OCI-M2 (cell line): ENCODE results near the gene RTL1.

Experiments
- DNase-seq: peaks from one replicate; lab custom pipeline; 2025; ENCODE audit not compliant: unreplicated experiment; lab: John Stamatoyannopoulos, UW

The RTL1 gene

GRCh38 chr14:100851586-100851916, 52.0 kb downstream of the RTL1 start:
- DNase-seq, result no peak

DNA sequence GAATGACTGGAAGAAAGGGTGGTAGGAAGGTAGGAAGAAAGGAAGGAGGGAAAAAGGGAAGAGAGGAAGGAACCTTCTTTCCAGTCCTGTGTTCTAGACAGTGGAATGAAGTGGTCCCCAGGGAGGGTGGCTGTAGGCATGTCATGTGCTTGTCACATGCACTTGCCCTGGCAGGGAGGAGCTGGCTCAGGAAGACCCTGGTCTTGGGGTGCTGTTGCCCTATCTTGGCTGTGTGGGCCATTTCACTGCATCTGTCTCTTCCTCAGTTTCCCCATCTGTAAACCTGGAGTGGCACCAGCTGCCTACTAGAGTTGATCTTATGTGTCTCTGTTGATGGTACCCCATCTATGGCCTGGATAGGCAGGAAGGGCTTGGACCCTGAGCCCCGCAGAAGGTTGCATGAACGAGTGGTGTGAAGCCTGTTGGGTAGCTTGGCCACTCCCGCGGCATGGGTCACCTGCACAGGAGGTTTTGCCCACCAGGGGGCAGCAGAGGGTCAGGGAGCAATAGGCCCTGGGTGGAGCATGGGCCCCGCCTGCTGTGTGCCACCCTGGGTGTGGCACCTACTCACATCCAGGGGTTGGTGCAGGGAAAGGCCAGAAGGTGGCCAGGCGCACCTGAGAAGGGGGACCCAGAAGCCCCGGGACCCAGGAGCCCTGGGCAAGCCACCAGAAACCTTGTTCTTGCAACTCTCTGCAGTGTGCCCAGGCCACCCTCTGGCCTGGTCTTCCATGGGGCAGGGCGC, 52.5 kb downstream of the RTL1 start:
- DNase-seq, result no peak

- DNase-seq, result no peak
These were observed 54.3 kb downstream of the RTL1 start for GRCh38 chr14:100849115-100849781.

DNA sequence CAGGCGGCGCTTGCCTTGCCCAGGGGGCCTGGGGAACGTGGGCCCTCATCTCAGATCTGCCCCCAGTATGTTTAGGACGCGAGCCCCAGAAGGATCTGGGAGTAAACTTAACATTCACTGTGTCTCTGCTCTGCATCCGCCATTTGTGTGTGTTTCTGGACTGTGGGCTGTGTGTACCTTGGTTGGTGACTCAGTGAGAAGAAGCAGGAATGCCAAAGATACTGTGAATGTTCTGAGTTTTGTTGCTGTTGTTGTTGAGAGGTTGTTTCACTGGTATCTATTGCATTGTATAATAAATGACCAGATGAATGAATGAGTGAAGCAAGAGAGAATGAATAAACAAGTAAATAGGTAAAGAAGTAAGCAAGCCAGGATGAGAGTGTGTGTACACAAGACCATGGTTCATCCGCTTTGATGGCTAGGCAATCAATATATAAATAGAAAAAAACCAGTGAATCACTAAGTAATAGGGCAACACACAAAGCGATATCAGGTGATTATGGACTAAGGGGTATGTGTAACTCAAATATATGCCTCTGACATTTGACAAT, 57.1 kb downstream of the RTL1 start:
- DNase-seq, result no peak

DNA sequence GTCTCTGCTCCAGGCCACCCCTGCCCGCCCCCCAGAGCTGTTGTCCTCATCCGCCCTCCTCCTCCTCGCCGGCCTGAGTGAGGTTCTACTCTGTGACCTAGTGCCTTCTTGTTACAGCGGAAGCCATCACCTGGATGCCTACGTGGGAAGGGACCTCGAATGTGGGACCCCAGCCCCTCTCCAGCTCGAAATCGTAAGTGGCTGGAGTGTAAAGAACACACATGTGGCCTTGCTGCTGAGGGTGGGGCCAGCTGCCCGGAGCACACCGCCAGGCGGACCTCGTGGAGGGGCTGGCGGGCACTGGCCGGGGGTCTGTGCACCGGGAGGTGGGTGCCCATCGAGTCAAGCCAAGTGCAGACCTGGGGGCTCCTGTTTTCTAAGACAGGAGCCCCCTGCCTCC, 58.2 kb downstream of the RTL1 start:
- no peak for DNase-seq

DNA sequence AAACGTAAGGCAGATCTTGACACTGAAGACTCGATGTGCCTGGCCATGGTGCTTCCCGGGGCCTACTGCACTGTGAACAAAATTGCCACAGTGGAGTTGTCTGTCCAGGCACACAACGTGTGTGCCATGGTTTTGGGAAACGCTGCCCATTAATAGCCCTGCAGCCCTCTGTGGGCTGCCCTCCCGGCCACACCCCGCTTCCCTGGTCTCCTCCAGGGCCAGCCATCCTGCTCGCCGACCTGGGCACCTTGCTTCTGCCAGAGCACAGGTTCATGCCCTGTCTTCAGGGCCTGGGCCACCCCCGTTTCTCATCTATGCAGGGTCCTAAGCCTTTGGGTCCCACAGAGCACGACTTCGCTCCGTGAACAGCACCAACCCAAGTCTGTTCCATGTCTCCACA, 58.7 kb downstream of the RTL1 start:
- DNase-seq, result no peak

DNA sequence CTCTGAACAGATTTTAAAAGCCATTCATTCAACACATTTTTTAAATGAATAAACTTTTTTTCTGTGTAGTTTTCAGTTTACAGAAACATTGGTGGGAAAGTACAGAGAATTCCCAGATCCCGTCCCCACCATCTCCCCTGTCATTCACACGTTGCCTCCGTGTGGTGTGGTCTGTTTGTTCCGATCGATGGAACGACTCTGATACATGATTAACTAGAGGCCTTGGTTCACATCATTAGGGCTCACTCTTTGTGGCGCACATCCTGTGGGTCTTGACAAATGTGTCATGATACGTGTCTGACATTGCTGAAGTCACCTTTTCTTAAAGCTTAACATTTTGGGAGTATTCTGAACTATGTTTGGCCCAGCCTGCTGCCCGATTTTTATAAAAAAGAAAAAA, 59.1 kb downstream of the RTL1 start:
- DNase-seq, result no peak

DNA sequence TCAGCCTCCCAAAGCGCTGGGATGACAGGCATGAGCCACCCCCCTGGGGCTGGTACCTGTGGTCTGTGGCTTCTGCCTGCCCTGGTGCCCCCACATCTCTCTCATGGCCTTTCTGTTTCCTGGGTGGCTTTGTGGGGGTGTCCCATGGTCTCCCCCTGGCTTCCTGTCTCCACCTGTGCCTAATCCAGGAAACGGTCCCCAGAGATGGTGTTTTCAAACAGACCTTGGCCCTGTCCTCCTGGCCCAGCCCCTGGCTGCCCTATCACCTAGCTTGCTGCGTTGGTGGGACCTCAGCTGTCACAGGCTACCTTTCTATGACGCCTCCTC, 59.5 kb downstream of the RTL1 start:
- no peak for DNase-seq

DNA sequence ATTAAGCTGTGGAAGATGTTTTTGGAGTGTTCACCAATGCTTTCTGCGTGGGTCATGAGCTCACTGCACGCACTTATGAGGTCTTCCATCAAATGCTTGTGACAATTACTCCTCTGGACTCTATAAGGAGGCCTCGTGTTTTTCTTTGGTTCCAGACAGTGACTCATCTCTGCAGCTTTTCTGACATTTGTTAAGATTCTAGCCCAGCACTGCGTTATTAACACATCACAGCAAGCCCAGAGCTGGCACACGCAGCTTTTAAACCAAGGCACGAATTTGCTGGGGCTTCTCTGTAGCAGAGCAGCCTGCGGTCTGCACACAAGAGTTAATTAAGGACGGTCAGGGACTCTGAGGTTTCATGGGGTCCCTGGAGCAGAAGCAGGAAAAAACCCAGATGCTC, 60.7 kb downstream of the RTL1 start:
- DNase-seq, result no peak

DNA sequence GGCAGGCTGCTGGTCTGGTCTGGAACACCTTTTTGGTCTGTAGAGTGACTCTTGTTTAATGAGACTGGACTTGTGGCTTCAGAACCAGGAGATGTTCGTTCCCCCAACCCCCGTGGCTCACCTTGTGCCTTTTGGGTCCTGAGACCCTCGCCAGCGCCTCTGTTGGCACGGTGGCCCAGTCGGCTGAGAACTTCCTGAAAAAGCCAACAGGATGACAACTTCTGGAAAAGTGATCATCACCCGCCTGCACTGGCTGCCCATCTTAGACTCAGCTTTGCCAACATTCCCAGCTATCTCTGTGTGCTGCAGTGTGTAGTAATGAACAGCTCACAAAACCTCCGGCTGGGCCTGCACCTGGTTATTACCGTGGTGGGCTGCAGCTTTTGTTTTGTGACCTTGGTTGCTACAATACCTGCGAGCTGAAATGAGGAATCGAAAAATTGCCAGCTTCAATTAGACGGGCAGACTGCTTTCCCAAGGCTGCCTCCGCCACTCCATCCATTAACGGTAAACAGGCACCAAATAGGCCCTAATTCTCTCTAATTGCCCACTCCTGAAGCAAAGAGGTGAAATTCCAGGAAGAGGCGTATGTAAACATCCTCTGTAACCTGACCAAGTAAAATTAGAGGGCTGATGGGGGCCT, 61.6 kb downstream of the RTL1 start:
- no peak for DNase-seq

DNA sequence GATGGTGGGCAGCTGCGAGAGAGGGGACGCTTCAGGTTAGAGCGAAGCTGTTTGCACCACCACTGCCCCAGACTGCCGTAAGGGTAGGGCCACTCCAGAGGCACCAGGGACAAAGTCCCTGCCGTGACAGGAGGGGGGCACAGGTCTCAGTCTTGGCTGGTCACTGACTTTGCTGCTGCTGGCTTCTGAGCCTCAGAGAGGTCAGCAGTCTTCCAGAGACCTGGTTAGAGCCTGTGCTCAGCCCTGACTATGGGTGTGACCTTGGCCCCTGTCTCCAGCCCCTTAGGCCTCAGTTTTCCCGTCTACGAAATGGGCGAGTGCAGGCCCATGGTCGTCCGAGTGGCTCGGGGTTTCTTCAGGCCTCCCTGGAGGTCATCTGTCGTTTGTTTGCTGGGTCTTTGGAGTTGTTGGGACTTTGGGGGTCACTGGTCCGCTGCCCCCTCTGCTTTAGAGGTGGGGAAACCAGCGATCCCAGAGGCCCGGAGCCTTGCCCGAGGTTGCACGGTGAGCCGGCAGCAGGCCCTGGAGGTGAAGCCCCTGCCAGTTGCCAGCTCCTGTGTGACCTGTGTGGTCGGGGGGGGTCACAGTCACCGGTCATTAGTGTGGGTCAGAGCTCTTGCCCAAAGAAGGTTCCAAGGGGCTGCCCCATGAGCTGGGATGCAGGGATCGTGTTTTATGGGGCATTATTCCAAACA, 62.3 kb downstream of the RTL1 start:
- DNase-seq, result no peak

DNA sequence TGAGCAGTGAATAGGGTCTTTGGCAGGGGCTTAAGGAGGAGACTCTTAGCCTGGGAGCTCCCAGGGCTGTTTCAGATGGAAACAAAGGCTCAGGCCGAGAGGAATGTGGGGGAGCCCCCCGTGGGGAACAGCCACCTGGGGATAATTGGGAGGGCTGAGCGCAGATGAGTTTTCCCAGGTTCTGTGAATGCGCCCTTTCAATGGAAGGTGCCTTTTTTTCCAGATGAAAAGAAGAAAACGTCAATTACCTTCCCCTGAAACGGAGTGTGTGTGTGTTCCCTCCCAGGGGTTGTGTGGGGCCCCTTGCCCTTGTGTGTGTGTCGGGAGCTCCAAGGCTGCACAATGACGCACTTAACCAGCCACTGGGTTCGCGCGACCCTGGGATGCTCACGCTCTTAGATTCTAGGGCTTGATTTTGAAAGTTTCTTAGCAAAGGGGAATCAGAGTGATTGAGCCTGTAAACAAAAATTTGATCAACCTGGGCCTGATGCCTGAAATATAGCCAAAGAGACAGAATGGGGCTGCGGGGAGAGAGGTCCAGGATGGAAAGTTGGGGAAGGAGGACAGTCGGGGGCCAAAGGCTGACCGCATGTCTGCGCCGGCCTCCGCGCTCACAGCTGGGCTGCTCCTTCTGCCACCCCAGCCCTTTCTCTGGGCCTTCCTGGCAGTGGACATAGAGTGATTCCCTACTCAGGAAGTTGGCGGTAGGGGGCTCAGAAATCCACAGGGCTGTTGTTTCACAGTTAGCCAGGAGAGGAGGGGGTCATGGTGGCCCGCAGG, 63.0 kb downstream of the RTL1 start:
- no peak for DNase-seq

- DNase-seq, result no peak
These were observed 63.8 kb downstream of the RTL1 start for GRCh38 chr14:100839681-100840111.

DNA sequence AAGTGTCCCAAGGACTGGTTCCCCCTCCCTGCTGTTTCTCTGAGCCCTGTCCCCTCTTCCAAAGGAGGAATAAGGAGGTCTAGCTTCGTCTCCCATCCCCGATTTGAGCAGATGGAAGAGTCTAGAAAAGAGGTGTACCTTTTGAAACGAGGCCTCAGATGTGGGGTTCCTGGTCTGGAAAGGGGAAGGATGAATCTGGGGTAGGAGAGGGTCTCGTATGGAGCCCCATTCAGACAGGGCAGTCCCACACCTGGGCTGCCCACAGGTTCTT, 64.3 kb downstream of the RTL1 start:
- no peak for DNase-seq

GRCh38 chr14:100838493-100839314, 64.8 kb downstream of the RTL1 start:
- DNase-seq, result no peak

DNA sequence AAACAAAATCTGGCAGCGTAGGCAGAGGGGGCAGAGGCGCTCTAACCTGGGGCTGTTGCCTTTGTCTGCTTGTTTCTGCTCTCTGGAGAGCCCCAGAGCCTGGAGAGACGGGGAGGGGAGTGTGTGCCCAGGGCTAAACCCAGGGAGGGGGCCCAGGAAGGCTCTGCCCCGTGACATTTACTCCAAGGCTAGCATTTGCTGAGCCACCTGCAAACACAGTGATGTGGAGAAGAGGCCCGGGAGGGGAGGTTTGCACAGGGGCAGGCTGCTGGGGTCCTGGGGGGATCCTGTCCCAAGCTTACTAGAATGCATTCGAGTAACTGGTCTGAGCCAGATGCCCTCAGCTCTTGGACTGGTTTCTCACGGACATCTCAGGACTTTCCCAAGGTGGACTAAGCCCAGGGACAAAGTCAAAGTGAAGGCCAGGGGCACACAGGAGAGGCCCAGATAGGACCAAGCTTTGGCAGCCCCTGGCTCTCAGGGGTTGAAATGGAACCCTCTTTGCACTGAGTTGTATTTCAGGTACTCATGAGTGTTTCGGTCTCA, 65.6 kb downstream of the RTL1 start:
- no peak for DNase-seq

DNA sequence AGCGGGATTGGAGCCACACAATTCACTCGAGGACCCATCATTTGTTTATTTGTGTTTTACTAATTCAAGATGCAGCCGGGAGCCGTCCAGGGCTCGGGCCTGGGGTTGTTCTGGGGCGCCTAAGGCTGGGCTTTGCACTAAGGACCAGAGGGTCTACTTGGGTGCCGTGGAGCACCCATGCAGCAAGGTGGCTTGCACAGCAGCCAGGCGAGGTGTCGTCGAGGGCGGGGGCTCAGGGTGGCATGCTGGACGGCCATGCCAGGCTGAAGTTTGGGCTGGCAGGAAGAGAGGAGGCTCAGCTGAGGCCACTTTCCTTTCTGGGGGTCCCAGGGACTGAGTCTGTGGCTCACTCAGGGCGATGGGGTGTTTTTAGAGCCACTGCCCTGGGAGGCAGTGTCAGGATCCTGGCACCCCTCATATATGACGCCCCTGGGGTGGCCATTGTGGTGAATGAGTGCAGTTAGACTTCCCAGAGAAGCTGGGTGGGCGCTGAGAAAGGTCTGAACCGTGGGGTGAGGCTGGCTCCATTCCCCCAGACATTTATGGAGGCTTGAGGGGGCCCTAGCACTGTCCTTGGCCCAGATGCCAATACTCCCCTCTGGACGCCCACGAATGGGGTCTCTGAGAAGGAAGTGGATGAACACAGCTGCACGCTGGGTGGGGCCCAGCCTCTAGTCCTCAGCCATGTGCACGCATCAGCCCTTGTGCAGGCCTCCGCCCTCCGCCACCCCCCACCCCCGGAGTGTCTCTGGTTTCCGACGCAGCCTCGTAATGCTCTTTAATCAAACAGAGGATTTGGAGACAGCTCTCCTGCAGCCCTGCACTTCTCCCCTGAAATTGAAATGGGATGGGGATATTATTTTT, 66.3 kb downstream of the RTL1 start:
- no peak for DNase-seq

GRCh38 chr14:100836311-100836805, 67.2 kb downstream of the RTL1 start:
- DNase-seq, result no peak
